Measurements from ENCODE around the gene POGLUT3. TPM values are rescaled to one million over a fixed set of nuclear protein-coding genes. Genes with fewer than 3 reads are reported as not detected.

Gene POGLUT3
- total and polyA plus RNA-seq, 2 experiments from 2014 or later, result 21.6 to 23.9 TPM

DNA sequence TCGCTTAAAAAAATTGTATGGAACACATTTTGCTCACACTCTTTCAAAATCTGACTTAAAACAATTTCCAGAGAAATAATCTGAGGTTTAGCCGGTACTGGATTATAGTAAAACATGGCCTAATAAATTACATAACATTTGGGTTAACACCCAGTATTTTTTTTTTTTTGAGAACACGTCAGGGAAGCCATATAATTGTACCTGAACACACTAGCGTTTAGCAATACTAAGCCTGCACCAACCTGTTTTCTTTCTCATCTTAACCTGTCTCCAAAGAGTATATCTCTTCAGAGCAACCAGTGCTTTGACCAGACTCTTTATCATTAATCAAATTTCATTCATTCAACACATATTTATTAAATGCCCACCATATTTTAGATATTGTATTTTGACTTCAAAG lies 2.0 kb upstream of the POGLUT3 start:
- Histone ChIP-seq H3K4me1 (ENCODE audit: insufficient read depth) (peaks cover 11% of the 10 kb centered on the region), H3K27ac (no peak overlapping the region), H3K4me2 (ENCODE audit: unreplicated experiment) (no peak overlapping the region), H3K9me3 (ENCODE audit: low read depth) (no peaks in the 10 kb centered on the region), H3K27me3 (replicated peaks; ENCODE audit: insufficient read depth) (no peaks in the 10 kb centered on the region), H3K9me2 (ENCODE audit: insufficient read depth) (no peaks in the 10 kb centered on the region), H2AFZ (no peak overlapping the region), H3F3A (ENCODE audit: insufficient read depth) (peaks cover 22% of the 10 kb centered on the region), H3K79me2 (ENCODE audit: insufficient read depth) (peaks cover 6% of the 10 kb centered on the region; the same call in 1 of the 2 replicates), H3K9ac (no peak overlapping the region), H3K4me3 (no peak overlapping the region), H4K20me1 (ENCODE audit: insufficient read depth) (no peaks in the 10 kb centered on the region), H3K36me3 (ENCODE audit: low read depth) (no peaks in the 10 kb centered on the region)
- TF ChIP-seq EZH2phosphoT487 (IDR thresholded peaks at IDR 0.05; ENCODE audit: insufficient read depth, low read depth) (no peak), EZH2 (IDR thresholded peaks at IDR 0.05; ENCODE audit: insufficient read depth, poor library complexity, severe bottlenecking) (no peak)
- in situ Hi-C loops (cut with MboI), result no loop called here
- no peak for DNase-seq
- 84 to 85% methylated on average over 4 of the region's 4 CpGs for WGBS, 2 experiments (ENCODE audit: low coverage in 1 of 2, low lambda C conversion rate in 2 of 2, missing lambda C conversion rate in 2 of 2)

DNA sequence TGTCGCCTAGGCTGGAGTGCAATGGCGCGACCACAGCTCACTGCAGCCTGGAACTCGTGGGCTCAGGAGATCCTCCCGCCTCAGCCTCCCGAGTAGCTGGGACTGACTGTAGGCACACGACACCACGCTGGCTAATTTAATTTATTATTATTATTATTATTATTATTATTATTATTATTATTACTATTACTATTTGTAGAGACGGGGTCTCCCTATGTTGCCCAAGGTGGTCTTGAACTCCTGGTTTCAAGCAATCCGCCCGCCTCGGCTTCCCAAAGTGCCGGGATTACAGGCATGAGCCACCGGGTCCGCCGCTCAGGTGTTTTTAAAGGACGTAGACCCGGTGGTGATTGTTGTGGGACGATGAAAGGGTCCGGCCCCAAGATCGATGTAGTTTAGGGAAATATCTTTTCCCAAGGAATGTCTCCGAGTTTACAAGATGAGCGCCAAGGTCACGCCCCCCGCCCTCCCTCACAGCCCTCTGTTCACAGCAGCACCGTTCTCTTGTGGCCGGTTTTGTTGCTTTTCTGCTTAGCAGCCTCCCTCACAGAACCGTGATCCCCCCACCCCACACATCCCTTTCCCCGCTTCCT lies 728 bp upstream of the POGLUT3 start:
- Histone ChIP-seq H2AFZ (peak overlapping the region; percentile 95), H3K9me2 (ENCODE audit: insufficient read depth) (no peaks in the 10 kb centered on the region), H3F3A (ENCODE audit: insufficient read depth) (peaks cover 22% of the 10 kb centered on the region), H3K27ac (peak overlapping the region; percentile 88), H3K27me3 (replicated peaks; ENCODE audit: insufficient read depth) (no peaks in the 10 kb centered on the region), H4K20me1 (ENCODE audit: insufficient read depth) (no peaks in the 10 kb centered on the region), H3K9me3 (ENCODE audit: low read depth) (no peaks in the 10 kb centered on the region), H3K79me2 (ENCODE audit: insufficient read depth) (peaks cover 18% of the 10 kb centered on the region), H3K4me1 (ENCODE audit: insufficient read depth) (peaks cover 11% of the 10 kb centered on the region), H3K4me2 (ENCODE audit: unreplicated experiment) (peak overlapping the region; percentile 86), H3K9ac (peak overlapping the region; percentile 87), H3K36me3 (ENCODE audit: low read depth) (no peaks in the 10 kb centered on the region), H3K4me3 (peak overlapping the region; percentile 77)
- no peak for DNase-seq
- in situ Hi-C loops (cut with MboI), result no loop called here
- TF ChIP-seq EZH2phosphoT487 (IDR thresholded peaks at IDR 0.05; ENCODE audit: insufficient read depth, low read depth) (no peak), EZH2 (IDR thresholded peaks at IDR 0.05; ENCODE audit: insufficient read depth, poor library complexity, severe bottlenecking) (no peak)
- 67 to 72% methylated on average over 23 to 29 of the region's 29 CpGs for WGBS, 2 experiments (ENCODE audit: low coverage in 1 of 2, low lambda C conversion rate in 2 of 2, missing lambda C conversion rate in 2 of 2)

DNA sequence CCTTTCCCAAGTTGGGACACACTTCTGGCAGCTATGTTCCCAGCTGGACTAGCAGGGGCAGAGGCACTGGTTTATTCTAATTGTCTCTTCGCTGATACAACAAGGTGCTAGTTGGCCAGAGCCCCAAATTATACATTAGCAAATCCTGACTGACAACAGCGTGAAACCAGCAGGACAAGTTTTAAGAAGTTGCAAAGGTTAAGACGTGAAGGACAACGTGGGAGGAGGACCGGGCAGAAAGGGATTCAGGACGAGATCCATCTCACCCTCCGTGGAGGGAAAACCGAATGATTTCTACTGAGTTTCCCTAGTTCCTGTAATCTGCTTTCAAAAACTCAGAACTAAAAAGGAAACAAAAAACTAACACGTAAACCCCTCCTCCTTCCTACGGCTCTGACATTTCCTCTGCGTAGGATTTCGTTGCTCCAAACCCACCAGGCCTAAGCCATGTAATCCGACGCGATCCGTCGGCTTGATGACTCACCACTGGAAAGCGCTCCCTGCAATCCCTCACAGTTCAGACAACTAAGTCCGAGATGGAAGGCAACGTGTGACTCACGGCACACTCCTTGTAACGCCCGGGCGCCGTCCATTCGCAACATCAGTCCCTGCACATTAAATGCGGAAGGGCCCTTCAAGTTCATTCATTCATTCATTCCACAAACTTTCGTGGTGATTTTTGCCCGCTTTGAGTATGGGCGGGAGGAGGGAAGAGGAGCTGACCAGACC lies 703 bp downstream of the POGLUT3 start:
- Histone ChIP-seq H3K9ac (peak overlapping the region; percentile 87), H3K4me1 (ENCODE audit: insufficient read depth) (peaks cover 11% of the 10 kb centered on the region), H3K4me2 (ENCODE audit: unreplicated experiment) (peak overlapping the region; percentile 86), H3K79me2 (ENCODE audit: insufficient read depth) (peaks cover 27% of the 10 kb centered on the region), H3K9me3 (ENCODE audit: low read depth) (no peaks in the 10 kb centered on the region), H4K20me1 (ENCODE audit: insufficient read depth) (no peaks in the 10 kb centered on the region), H3K27ac (peak overlapping the region; percentile 88), H3F3A (ENCODE audit: insufficient read depth) (peaks cover 22% of the 10 kb centered on the region), H3K36me3 (ENCODE audit: low read depth) (no peaks in the 10 kb centered on the region), H3K4me3 (peak overlapping the region; percentile 77), H3K9me2 (ENCODE audit: insufficient read depth) (no peaks in the 10 kb centered on the region), H3K27me3 (replicated peaks; ENCODE audit: insufficient read depth) (no peaks in the 10 kb centered on the region), H2AFZ (peak overlapping the region; percentile 95)
- WGBS, 2 experiments (ENCODE audit: low coverage in 1 of 2, low lambda C conversion rate in 2 of 2, missing lambda C conversion rate in 2 of 2), result 2% methylated on average over 30 of the region's 30 CpGs
- peak; percentile 99 for DNase-seq
- no peak for TF ChIP-seq EZH2phosphoT487 (IDR thresholded peaks at IDR 0.05; ENCODE audit: insufficient read depth, low read depth)
- no peak for TF ChIP-seq EZH2 (IDR thresholded peaks at IDR 0.05; ENCODE audit: insufficient read depth, poor library complexity, severe bottlenecking)
- in situ Hi-C loops (cut with MboI), result no loop called here

DNA sequence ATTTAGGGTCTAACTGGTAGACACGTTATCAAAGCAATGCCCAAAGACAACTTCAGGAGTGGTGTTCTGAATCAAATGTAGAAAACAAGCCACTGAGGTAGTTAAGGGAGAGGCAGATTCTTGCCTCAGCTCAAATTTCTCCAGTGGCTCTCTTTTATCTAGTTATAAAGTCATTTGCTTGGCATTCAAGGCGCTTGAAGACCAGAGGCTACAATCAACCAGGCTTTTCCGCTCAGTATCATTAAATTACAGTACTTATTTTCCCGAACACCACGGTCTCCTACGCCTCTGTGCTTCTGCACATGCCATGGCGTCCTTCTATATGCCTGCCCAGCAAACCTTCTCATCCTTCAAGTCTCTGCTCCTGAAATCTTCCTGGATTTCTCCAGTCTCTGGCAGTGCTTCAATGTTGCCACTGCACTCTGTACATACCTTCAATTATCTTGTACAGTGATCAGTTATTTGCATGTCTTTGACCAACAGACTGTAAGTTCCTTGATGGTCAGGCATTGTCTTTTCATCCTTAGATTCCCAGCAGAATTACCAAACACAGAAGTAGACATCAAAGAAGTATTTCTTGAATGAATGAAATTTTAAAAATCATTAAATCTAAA lies 1.4 kb downstream of the POGLUT3 start:
- Histone ChIP-seq H3K4me3 (peak overlapping the region; percentile 77), H3K27ac (peak overlapping the region; percentile 88), H2AFZ (peak overlapping the region; percentile 95), H3K27me3 (replicated peaks; ENCODE audit: insufficient read depth) (no peaks in the 10 kb centered on the region), H3K36me3 (ENCODE audit: low read depth) (no peaks in the 10 kb centered on the region), H3K9me3 (ENCODE audit: low read depth) (no peaks in the 10 kb centered on the region), H3K9me2 (ENCODE audit: insufficient read depth) (no peaks in the 10 kb centered on the region), H3K9ac (peak overlapping the region; percentile 87), H3K79me2 (ENCODE audit: insufficient read depth) (peaks cover 27% of the 10 kb centered on the region), H4K20me1 (ENCODE audit: insufficient read depth) (no peaks in the 10 kb centered on the region), H3F3A (ENCODE audit: insufficient read depth) (peaks cover 22% of the 10 kb centered on the region), H3K4me2 (ENCODE audit: unreplicated experiment) (peak overlapping the region; percentile 86), H3K4me1 (ENCODE audit: insufficient read depth) (peaks cover 11% of the 10 kb centered on the region)
- TF ChIP-seq EZH2phosphoT487 (IDR thresholded peaks at IDR 0.05; ENCODE audit: insufficient read depth, low read depth), result no peak
- no peak for TF ChIP-seq EZH2 (IDR thresholded peaks at IDR 0.05; ENCODE audit: insufficient read depth, poor library complexity, severe bottlenecking)
- in situ Hi-C loops (cut with MboI), result no loop called here
- 9 to 21% methylated on average over 7 of the region's 7 CpGs for WGBS, 2 experiments (ENCODE audit: low coverage in 1 of 2, low lambda C conversion rate in 2 of 2, missing lambda C conversion rate in 2 of 2)
- DNase-seq, result peak; percentile 55

All from GM23248 (cell line).